ENCODE results near the gene STT3A.
A peak's percentile ranks its signal among the peaks of the same experiment; 100 is the strongest.

Gene STT3A

DNA sequence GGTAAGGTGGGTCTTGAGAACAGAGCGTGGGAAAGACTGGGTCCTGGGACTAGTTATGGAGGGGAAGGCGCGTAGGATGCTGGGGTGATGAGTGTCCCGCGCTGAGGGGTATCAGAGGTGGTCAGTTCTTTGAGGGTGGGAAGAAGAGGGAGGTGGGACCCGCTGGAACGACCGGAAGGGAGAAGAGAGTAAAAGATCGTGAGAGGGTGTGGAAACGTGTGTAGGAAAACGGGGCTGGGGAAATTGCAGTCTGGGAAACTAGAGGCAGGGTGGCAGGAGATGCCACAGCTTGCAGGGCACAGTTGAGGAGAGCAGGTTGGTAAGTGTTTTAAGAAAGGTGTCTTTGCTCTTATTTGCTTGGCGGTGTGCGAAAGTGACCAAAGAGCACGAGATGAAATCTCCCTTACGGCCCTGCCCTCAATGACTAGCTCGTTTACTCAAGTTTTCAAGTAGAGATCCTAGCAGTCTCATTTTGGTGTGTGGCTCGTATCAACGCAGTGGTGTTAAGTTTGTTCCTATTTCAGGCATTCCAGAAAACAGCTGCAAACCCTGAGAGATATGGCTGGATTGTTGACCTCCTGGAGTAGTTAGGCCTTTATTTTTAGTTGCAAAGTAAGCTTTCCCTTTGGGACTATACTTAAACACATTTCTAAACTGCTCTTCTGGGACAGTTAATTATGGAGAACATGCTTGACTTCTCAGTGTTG lies 615 bp downstream of the STT3A start:
- no peaks in the 10 kb centered on the region for H3K36me3 ChIP-seq (ENCODE audit: control insufficient read depth, insufficient read depth, low read length)
- peaks cover 10% of the 10 kb centered on the region for H3K4me1 ChIP-seq (ENCODE audit: control insufficient read depth, insufficient read depth, low read length)
- peak overlapping the region; percentile 89 for H3K9ac ChIP-seq (ENCODE audit: low read length)
- peak overlapping the region; percentile 83 for H3K4me3 ChIP-seq (ENCODE audit: low read length)
- H3K27me3 ChIP-seq (ENCODE audit: control insufficient read depth, insufficient read depth, low read length): no peaks in the 10 kb centered on the region
- no peaks in the 10 kb centered on the region for H3K9me3 ChIP-seq (ENCODE audit: control insufficient read depth, low read length)

DNA sequence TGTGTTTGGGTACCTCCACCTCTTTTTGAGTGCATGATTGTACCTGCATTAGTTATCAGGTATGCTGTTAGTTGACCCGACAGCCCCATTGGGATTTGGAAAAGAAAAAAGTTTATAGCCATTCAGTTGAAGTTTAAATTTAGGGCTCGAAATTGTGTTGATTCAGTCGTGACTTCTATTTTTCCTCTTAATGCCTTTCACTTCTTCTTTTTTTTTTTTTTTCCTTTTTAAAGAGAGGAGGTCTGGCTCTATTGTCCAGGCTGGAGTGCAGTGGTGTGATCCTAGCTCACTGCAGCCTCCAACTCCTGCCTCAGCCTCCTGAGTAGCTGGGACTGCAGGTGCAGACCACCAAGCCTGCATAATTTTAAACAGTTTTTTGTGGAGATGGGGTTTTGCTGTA lies 2.3 kb downstream of the STT3A start:
- Histone ChIP-seq H3K9ac (ENCODE audit: low read length) (no peak overlapping the region), H3K4me3 (ENCODE audit: low read length) (no peak overlapping the region), H3K9me3 (ENCODE audit: control insufficient read depth, low read length) (no peaks in the 10 kb centered on the region), H3K27me3 (ENCODE audit: control insufficient read depth, insufficient read depth, low read length) (no peaks in the 10 kb centered on the region), H3K36me3 (ENCODE audit: control insufficient read depth, insufficient read depth, low read length) (no peaks in the 10 kb centered on the region), H3K4me1 (ENCODE audit: control insufficient read depth, insufficient read depth, low read length) (peaks cover 10% of the 10 kb centered on the region)

DNA sequence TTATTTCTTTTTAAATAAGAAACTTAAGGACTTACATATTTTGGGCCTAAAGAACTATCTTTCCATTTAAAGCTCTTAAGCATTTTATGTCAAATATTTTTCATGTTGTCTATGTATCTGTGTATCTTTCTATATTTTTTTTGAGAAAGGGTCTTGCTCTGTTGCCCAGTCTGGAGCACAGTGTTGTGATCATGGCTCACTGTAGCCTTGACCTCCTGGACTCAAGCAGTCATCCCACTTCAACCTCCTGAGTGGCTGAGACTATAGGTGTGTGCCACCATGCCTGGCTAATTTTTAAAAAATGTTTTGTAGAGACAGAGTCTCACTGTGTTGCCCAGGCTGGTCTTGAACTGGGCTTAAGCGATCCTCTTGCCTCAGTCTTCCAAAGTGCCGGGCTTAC lies 8.0 kb downstream of the STT3A start:
- H3K9ac ChIP-seq (ENCODE audit: low read length): no peak overlapping the region
- H3K36me3 ChIP-seq (ENCODE audit: control insufficient read depth, insufficient read depth, low read length): peaks cover 16% of the 10 kb centered on the region

DNA sequence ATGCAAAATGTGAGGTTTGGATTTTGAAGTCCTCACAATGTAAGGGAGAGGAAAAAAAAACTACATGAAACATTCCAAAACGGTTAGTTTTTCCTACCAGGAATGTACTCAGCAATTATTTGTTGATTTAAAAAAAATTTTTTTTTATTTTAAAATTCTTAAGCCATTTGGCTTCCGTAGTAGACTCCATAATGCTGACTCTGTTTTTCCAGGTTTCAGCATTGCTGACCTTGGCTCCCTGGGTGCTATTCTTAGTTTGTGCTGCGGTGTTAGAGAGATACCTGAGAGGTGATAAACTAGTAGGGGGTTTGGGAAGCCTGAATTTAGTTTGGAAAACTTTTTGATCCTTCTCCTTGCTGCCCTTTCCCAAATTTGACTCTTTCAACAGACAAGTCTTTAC lies 10.6 kb downstream of the STT3A start:
- no peaks in the 10 kb centered on the region for H3K27me3 ChIP-seq (ENCODE audit: control insufficient read depth, insufficient read depth, low read length)
- H3K4me1 ChIP-seq (ENCODE audit: control insufficient read depth, insufficient read depth, low read length): no peaks in the 10 kb centered on the region
- H3K9me3 ChIP-seq (ENCODE audit: control insufficient read depth, low read length): no peaks in the 10 kb centered on the region
- peaks cover 27% of the 10 kb centered on the region for H3K36me3 ChIP-seq (ENCODE audit: control insufficient read depth, insufficient read depth, low read length)
- no peak overlapping the region for H3K4me3 ChIP-seq (ENCODE audit: low read length)
- H3K9ac ChIP-seq (ENCODE audit: low read length): no peak overlapping the region

More for the DNA sequence above, 8.0 kb downstream of the STT3A start:
- Histone ChIP-seq H3K4me1 (ENCODE audit: control insufficient read depth, insufficient read depth, low read length) (no peaks in the 10 kb centered on the region), H3K4me3 (ENCODE audit: low read length) (no peak overlapping the region), H3K27me3 (ENCODE audit: control insufficient read depth, insufficient read depth, low read length) (no peaks in the 10 kb centered on the region), H3K9me3 (ENCODE audit: control insufficient read depth, low read length) (no peaks in the 10 kb centered on the region)

DNA sequence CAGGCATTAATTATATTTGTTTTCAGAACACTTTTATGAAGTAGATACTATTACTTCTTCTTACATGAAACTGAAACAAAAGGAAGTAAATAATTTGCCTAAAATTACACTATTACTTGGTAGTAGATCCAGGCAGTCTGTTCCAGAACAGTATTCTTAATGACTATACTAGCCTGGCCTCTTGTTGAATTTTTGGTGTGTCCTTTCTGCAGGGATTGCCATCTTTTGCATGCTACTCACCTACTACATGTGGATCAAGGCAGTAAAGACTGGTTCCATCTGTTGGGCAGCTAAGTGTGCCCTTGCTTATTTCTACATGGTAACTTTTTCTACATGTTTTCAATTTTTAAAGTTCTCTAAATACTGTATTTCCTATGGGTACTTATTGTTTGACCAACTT lies 12.8 kb downstream of the STT3A start:
- Histone ChIP-seq H3K27me3 (ENCODE audit: control insufficient read depth, insufficient read depth, low read length) (no peaks in the 10 kb centered on the region), H3K36me3 (ENCODE audit: control insufficient read depth, insufficient read depth, low read length) (peaks cover 33% of the 10 kb centered on the region), H3K4me1 (ENCODE audit: control insufficient read depth, insufficient read depth, low read length) (no peaks in the 10 kb centered on the region), H3K4me3 (ENCODE audit: low read length) (no peak overlapping the region), H3K9ac (ENCODE audit: low read length) (no peak overlapping the region), H3K9me3 (ENCODE audit: control insufficient read depth, low read length) (no peaks in the 10 kb centered on the region)

DNA sequence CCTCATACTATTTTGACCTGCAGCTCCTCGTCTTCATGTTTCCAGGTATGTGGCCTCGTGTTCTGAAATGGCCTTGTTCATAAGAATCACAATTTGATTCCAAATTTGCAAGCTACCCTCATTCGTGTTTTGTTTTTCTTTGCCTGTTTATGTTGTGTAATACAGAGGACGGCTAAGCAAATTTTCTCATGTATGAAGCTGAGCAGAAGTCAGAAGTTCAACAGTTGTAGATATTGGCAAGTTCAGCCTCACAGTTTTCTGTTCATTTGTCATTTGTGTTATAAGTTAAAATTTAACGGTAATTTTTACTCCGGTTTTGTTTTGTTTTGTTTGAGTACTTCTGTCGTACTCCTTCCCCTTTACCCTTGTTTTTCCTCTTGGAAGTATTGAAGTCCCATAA lies 16.9 kb downstream of the STT3A start:
- Histone ChIP-seq H3K36me3 (ENCODE audit: control insufficient read depth, insufficient read depth, low read length) (peaks cover 25% of the 10 kb centered on the region), H3K4me3 (ENCODE audit: low read length) (no peak overlapping the region), H3K9ac (ENCODE audit: low read length) (no peak overlapping the region), H3K4me1 (ENCODE audit: control insufficient read depth, insufficient read depth, low read length) (no peaks in the 10 kb centered on the region), H3K27me3 (ENCODE audit: control insufficient read depth, insufficient read depth, low read length) (no peaks in the 10 kb centered on the region), H3K9me3 (ENCODE audit: control insufficient read depth, low read length) (no peaks in the 10 kb centered on the region)

DNA sequence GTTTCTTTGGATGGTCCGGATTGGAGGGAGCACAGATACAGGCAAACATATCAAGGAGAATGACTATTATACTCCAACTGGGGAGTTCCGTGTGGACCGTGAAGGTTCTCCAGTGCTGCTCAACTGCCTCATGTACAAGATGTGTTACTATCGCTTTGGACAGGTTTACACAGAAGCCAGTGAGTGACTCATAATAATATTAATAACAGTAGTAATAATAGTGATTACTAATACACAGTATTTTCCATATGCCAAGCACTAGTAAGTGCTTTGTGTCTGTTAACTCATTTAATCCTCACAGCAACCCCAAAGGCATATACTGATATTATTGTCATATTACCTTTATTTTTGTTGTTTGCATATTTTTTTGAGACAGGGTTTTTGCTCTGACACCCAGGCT lies 25.7 kb downstream of the STT3A start:
- H3K9me3 ChIP-seq (ENCODE audit: control insufficient read depth, low read length): no peaks in the 10 kb centered on the region
- H3K27me3 ChIP-seq (ENCODE audit: control insufficient read depth, insufficient read depth, low read length): no peaks in the 10 kb centered on the region
- H3K9ac ChIP-seq (ENCODE audit: low read length): no peak overlapping the region
- H3K4me3 ChIP-seq (ENCODE audit: low read length): no peak overlapping the region
- H3K4me1 ChIP-seq (ENCODE audit: control insufficient read depth, insufficient read depth, low read length): no peaks in the 10 kb centered on the region
- peaks cover 6% of the 10 kb centered on the region for H3K36me3 ChIP-seq (ENCODE audit: control insufficient read depth, insufficient read depth, low read length)

DNA sequence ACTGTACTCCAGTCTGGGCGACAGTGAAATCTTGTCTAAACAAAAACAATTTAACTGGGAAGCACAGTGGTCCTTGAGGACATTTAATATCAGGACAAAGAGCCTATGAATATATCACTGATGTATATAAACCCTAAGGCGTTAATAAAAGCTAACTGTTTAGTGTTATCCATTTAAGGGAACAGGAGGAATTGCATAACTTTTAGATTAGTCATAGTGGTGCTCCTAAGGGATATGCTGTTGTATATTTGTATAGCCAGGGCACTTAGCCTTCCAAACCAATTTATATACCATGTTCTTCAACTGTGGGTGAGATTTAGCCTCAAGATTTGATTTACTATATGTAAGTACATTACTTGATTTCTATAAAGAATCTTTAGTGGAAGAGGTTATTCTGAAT lies 29.3 kb downstream of the STT3A start:
- no peaks in the 10 kb centered on the region for H3K9me3 ChIP-seq (ENCODE audit: control insufficient read depth, low read length)
- H3K4me1 ChIP-seq (ENCODE audit: control insufficient read depth, insufficient read depth, low read length): peaks cover 7% of the 10 kb centered on the region
- H3K9ac ChIP-seq (ENCODE audit: low read length): no peak overlapping the region
- H3K27me3 ChIP-seq (ENCODE audit: control insufficient read depth, insufficient read depth, low read length): no peaks in the 10 kb centered on the region
- peaks cover 6% of the 10 kb centered on the region for H3K36me3 ChIP-seq (ENCODE audit: control insufficient read depth, insufficient read depth, low read length)
- H3K4me3 ChIP-seq (ENCODE audit: low read length): no peak overlapping the region

DNA sequence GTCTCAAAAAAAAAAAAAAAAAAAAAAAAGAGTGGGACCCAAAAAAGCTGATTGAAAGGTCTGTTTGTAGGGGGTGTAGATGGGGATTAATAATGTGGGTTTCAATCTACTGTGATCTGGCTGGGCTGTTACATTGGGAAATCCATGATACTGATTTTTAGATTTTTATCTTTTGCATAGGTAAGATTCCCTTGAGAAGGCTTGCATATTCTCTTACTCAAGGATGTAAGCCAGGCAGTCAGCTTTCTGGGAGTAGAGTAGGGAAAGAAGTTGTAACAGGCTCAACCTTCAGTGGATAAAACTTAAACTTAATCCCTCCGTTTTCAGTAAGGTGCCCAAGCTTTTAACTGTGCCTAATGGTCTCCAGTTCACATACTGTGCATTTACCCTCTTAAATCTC lies 30.4 kb downstream of the STT3A start:
- H3K36me3 ChIP-seq (ENCODE audit: control insufficient read depth, insufficient read depth, low read length): peaks cover 6% of the 10 kb centered on the region
- H3K9ac ChIP-seq (ENCODE audit: low read length): no peak overlapping the region
- peaks cover 7% of the 10 kb centered on the region for H3K4me1 ChIP-seq (ENCODE audit: control insufficient read depth, insufficient read depth, low read length)
- H3K4me3 ChIP-seq (ENCODE audit: low read length): no peak overlapping the region
- no peaks in the 10 kb centered on the region for H3K27me3 ChIP-seq (ENCODE audit: control insufficient read depth, insufficient read depth, low read length)
- no peaks in the 10 kb centered on the region for H3K9me3 ChIP-seq (ENCODE audit: control insufficient read depth, low read length)

DNA sequence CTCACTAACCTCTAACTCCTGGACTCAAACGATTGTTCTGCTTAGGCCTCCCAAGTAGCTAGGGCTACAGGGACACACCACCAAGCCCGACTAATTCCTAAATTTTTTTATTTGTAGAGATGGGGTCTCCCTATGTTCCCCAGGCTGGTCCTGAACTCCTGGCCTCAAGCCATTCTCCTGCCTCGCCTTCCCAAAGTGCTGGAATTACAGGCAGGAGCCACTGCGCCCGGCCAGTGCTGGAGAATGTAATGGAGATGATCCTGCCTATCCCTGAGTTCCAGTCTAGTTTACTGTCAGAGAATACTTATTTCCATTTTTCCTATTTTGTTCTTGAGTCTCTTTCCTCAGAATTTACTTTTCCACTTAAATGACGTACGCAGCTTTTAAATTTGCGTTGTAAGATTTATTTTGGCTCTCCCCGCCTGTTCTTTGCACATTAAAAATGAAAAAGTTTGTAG lies 32.1 kb downstream of the STT3A start, which contains the start of gene CHEK1:
TSS of gene CHEK1 (plus strand) at position 408 of the 458 bp plus-strand sequence. CDS start 1,606 bp downstream, outside the sequence.
- Histone ChIP-seq H3K4me1 (ENCODE audit: control insufficient read depth, insufficient read depth, low read length) (peaks cover 7% of the 10 kb centered on the region), H3K9me3 (ENCODE audit: control insufficient read depth, low read length) (no peaks in the 10 kb centered on the region), H3K9ac (ENCODE audit: low read length) (peak within 1 kb of the TSS; percentile 86), H3K4me3 (ENCODE audit: low read length) (peak within 1 kb of the TSS; percentile 60), H3K27me3 (ENCODE audit: control insufficient read depth, insufficient read depth, low read length) (no peaks in the 10 kb centered on the region), H3K36me3 (ENCODE audit: control insufficient read depth, insufficient read depth, low read length) (peaks cover 1% of the 10 kb centered on the region)

DNA sequence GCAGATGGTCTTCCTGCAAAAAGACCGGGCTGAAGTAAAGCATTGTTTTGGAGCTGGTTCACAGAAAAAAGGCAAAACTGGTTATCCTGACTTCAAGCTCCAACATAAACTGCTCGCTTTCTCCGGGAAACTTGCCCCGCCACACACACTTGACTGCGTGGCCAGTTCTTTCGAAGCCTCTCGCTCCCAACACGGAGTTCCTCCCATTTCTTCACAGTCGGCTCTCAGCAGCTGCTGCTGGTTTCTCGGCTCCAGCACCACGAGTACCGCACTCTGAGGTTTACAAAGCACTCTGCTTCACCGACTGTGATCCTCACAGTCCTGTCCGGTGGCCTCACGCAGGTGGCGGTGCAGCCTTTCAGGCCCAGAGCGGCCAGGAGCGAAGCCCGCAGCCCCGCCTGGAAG lies 32.6 kb downstream of the STT3A start:
- Histone ChIP-seq H3K4me1 (ENCODE audit: control insufficient read depth, insufficient read depth, low read length) (peaks cover 7% of the 10 kb centered on the region), H3K9me3 (ENCODE audit: control insufficient read depth, low read length) (no peaks in the 10 kb centered on the region), H3K36me3 (ENCODE audit: control insufficient read depth, insufficient read depth, low read length) (no peaks in the 10 kb centered on the region), H3K27me3 (ENCODE audit: control insufficient read depth, insufficient read depth, low read length) (no peaks in the 10 kb centered on the region), H3K9ac (ENCODE audit: low read length) (peak overlapping the region; percentile 86), H3K4me3 (ENCODE audit: low read length) (peak overlapping the region; percentile 60)

DNA sequence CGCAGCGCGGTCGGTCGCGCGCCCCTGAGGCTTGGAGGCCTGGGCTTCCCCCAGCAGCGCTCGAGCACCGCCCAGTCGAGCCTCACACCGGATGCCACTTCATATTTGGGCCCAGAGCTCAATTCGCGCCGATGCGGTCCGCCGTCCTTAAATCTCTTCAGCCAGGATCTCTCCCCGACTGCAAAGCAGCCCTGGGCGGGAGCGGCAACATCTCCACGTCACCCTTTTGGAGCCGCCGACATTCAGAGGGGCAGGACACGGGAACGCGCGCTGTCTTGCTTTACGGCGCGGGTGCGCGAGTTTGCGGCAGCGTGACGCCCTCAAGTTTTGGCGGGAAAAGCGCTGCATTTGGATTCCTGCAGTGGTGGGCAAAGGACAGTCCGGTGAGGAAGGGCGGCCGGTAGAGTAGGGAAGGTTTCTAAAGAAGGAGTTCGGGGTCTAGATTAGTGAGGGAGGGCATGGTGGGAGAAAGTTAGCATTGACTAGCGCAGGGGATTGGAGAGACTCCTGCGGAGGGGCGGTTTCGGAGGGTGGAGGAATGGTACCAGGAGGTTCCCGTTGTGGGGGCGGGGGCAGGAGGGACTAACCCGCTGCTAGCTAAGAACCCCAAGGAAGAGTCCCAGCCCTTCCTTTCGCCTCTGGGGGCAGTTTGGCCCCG lies 33.1 kb downstream of the STT3A start:
- no peaks in the 10 kb centered on the region for H3K27me3 ChIP-seq (ENCODE audit: control insufficient read depth, insufficient read depth, low read length)
- H3K4me1 ChIP-seq (ENCODE audit: control insufficient read depth, insufficient read depth, low read length): peaks cover 7% of the 10 kb centered on the region
- peak overlapping the region; percentile 86 for H3K9ac ChIP-seq (ENCODE audit: low read length)
- H3K9me3 ChIP-seq (ENCODE audit: control insufficient read depth, low read length): no peaks in the 10 kb centered on the region
- no peaks in the 10 kb centered on the region for H3K36me3 ChIP-seq (ENCODE audit: control insufficient read depth, insufficient read depth, low read length)
- H3K4me3 ChIP-seq (ENCODE audit: low read length): peak overlapping the region; percentile 60

Measured in mucosa of stomach (tissue), 1 donor.